K562 (cell line): ENCODE results near the gene CACNG7. TPM values are rescaled to one million over a fixed set of nuclear protein-coding genes. Genes with fewer than 3 reads are reported as not detected.

Source experiments
- ATF1 ChIP-seq, 2 experiments: fragments of 450-650 bp in 1 of 2; IDR thresholded peaks; 2 replicates each; pipeline ENCODE4 v1.6.1; 2016; ENCODE audit warnings: missing compliant biosample characterization in 1 of 2, missing genetic modification characterization in 1 of 2
- ESRRB ChIP-seq: fragments of 250-450 bp; sonication (Bioruptor Pico); IDR thresholded peaks from 2 replicates; pipeline ENCODE4 v1.5.0; 2020; ENCODE audit warnings: mild to moderate bottlenecking, moderate library complexity, borderline replicate concordance
- ETS1 ChIP-seq: conservative IDR thresholded peaks from 2 replicates; pipeline ENCODE4 v1.6.1; 2011; ENCODE audit warnings: low read depth, mild to moderate bottlenecking, low read length; ENCODE audit not compliant: control insufficient read depth
- FOXK2 ChIP-seq, 2 experiments: fragments of 450-650 bp; IDR thresholded peaks in 1 of 2; conservative IDR thresholded peaks in 1 of 2; 2 replicates each; pipeline ENCODE4 v1.6.1; 2016; ENCODE audit warnings: low read depth in 2 of 2, mild to moderate bottlenecking in 1 of 2
- HNRNPUL1 ChIP-seq: fragments of 200-400 bp; formaldehyde crosslinking; IDR thresholded peaks from 2 replicates; pipeline ENCODE4 v1.6.1; 2017; ENCODE audit warnings: low read length
- MEIS2 ChIP-seq: fragments of 450-650 bp; IDR thresholded peaks from 2 replicates; pipeline ENCODE4 v1.6.1; 2014; ENCODE audit warnings: mild to moderate bottlenecking; ENCODE audit not compliant: partially characterized antibody
- MTA1 ChIP-seq: fragments of 450-650 bp; IDR thresholded peaks from 2 replicates; pipeline ENCODE4 v1.6.1; 2017; ENCODE audit warnings: borderline replicate concordance
- NR1H2 ChIP-seq: sonication (generic); formaldehyde crosslinking; IDR thresholded peaks from 2 replicates; pipeline ENCODE4 v1.4.0; 2020; ENCODE audit warnings: mild to moderate bottlenecking, missing genetic modification reagents
- NR4A1 ChIP-seq, 2 experiments: fragments of 250-450 bp in 1 of 2; fragments of 450-650 bp in 1 of 2; sonication (Bioruptor Pico) in 1 of 2; IDR thresholded peaks; 2 replicates each; pipeline versions ENCODE4 v1.4.0 to v1.6.1; 2016 to 2020; ENCODE audit warnings: mild to moderate bottlenecking in 2 of 2, missing compliant biosample characterization in 1 of 2, missing genetic modification characterization in 1 of 2, moderate library complexity in 1 of 2
- PHF8 ChIP-seq: fragments of 200-600 bp; sonication (generic); IDR thresholded peaks from 2 replicates; pipeline ENCODE4 v1.6.1; 2012; ENCODE audit warnings: mixed run types, mild to moderate bottlenecking, inconsistent platforms, low read length, moderate library complexity, borderline replicate concordance
- PURB ChIP-seq: sonication (generic); formaldehyde crosslinking; IDR thresholded peaks from 2 replicates; pipeline ENCODE4 v1.9.0; 2021; ENCODE audit warnings: low read depth, mild to moderate bottlenecking, missing genetic modification reagents
- PYGO2 ChIP-seq: fragments of 450-650 bp; IDR thresholded peaks from 2 replicates; pipeline ENCODE4 v1.6.1; 2016; ENCODE audit warnings: mild to moderate bottlenecking, missing genetic modification characterization, moderate library complexity, missing compliant biosample characterization
- RBM17 ChIP-seq: fragments of 200-400 bp; formaldehyde crosslinking; IDR thresholded peaks from 2 replicates; pipeline ENCODE4 v1.6.1; 2017; ENCODE audit warnings: low read depth, mild to moderate bottlenecking, low read length, borderline replicate concordance
- RBM34 ChIP-seq: fragments of 200-400 bp; formaldehyde crosslinking; IDR thresholded peaks from 2 replicates; pipeline ENCODE4 v1.6.1; 2018; ENCODE audit warnings: low read length, borderline replicate concordance; ENCODE audit not compliant: insufficient read depth
- RFX1 ChIP-seq: fragments of 450-650 bp; IDR thresholded peaks from 2 replicates; pipeline ENCODE4 v1.6.1; 2016; ENCODE audit warnings: mild to moderate bottlenecking, moderate library complexity
- SREBF1 ChIP-seq: fragments of 150-350 bp; IDR thresholded peaks from 2 replicates; pipeline ENCODE4 v1.6.1; 2014; ENCODE audit warnings: antibody characterized with exemption, low read depth, low read length, borderline replicate concordance
- SRSF3 ChIP-seq: fragments of 200-400 bp; formaldehyde crosslinking; IDR thresholded peaks from 2 replicates; pipeline ENCODE4 v1.6.1; 2016; ENCODE audit warnings: mild to moderate bottlenecking, low read length, moderate library complexity; ENCODE audit not compliant: insufficient read depth
- SRSF7 ChIP-seq: fragments of 200-400 bp; formaldehyde crosslinking; optimal IDR thresholded peaks from 2 replicates; pipeline ENCODE3; 2017; ENCODE audit warnings: mild to moderate bottlenecking, low read depth, low read length
- TCF7L2 ChIP-seq: fragments of 150-350 bp; IDR thresholded peaks from 2 replicates; pipeline ENCODE4 v1.6.1; 2016; ENCODE audit warnings: low read depth, mild to moderate bottlenecking, low read length, moderate library complexity
- TSHZ1 ChIP-seq: fragments of 250-450 bp; sonication (Bioruptor Pico); IDR thresholded peaks from 2 replicates; pipeline ENCODE4 v1.4.0; 2020; ENCODE audit warnings: mild to moderate bottlenecking, moderate library complexity
- XRCC5 ChIP-seq: fragments of 200-400 bp; formaldehyde crosslinking; IDR thresholded peaks from 2 replicates; pipeline ENCODE4 v1.6.1; 2017; ENCODE audit warnings: low read depth, mild to moderate bottlenecking, low read length
- ZFX ChIP-seq: sonication (generic); formaldehyde crosslinking; IDR thresholded peaks from 2 replicates; pipeline ENCODE4 v1.8.0; 2022; ENCODE audit warnings: mild to moderate bottlenecking, missing genetic modification reagents, moderate library complexity
- ZNF507 ChIP-seq: conservative IDR thresholded peaks from 2 replicates; pipeline ENCODE4 v1.6.1; 2017; ENCODE audit warnings: missing genetic modification characterization, missing compliant biosample characterization
- ZNF780A ChIP-seq: fragments of 250-450 bp; sonication (Bioruptor Pico); IDR thresholded peaks from 2 replicates; pipeline ENCODE4 v1.5.0; 2021; ENCODE audit warnings: mild to moderate bottlenecking
- polyA plus RNA-seq, 8 experiments: library from polyadenylated mRNA; depleted of rRNA in 4 of 8; stranded (reverse) in 5 of 8; unstranded in 3 of 8; fragments of >200 nt; fragmentation: Nextera tagmentation in 2 of 8; fragmentation: Illumina TruSeq in 1 of 8; extraction: Ambion mirVana in 2 of 8; extraction: Trizol in 1 of 8; gene quantifications; 2 replicates each; pipeline versions ENCODE4 v1.2.1 to v1.2.3, GENCODE V29; 2011 to 2014; ENCODE audit warnings: inconsistent platforms in 1 of 8, missing spikeins in 1 of 8
- total RNA-seq, 7 experiments: library from RNA; depleted of rRNA in 6 of 7; stranded (reverse); fragments of >200 nt in 6 of 7; fragmentation: Illumina TruSeq in 2 of 7; extraction: Trizol in 2 of 7; gene quantifications; 2 replicates each; pipeline versions ENCODE4 v1.2.1 to v1.2.3, GENCODE V29; 2011 to 2021; ENCODE audit warnings: low replicate concordance in 1 of 7

CACNG7 gene
- total and polyA plus RNA-seq, 9 of the 15 experiments (the other 6 are each of a cell fraction or from before 2014, with no cell fraction given), result not detected

GRCh38 chr19:53868892-53869804 is 39.9 kb upstream of the CACNG7 start (continued):
- TF ChIP-seq NR1H2 (CRISPR knock-in tag), result no peak
- no peak for TF ChIP-seq RBM17
- TF ChIP-seq NR4A1 (CRISPR knock-in tag; IDR thresholded peaks at IDR 0.05), result no peak
- no peak for TF ChIP-seq NR4A1 (tag; IDR thresholded peaks at IDR 0.05)
- TF ChIP-seq MEIS2, result peak; percentile 44
- peak; percentile 76 for TF ChIP-seq ZFX (CRISPR knock-in tag)
- TF ChIP-seq ESRRB (CRISPR knock-in tag), result no peak
- TF ChIP-seq ETS1, result peak; percentile 54; the same call in 1 of the 2 replicates
- no peak for TF ChIP-seq RFX1
- TF ChIP-seq TSHZ1 (CRISPR knock-in tag), result no peak
- no peak for TF ChIP-seq SREBF1
- no peak for TF ChIP-seq TCF7L2
- TF ChIP-seq ZNF507, result no peak
- no peak for TF ChIP-seq SRSF3
- TF ChIP-seq PYGO2 (tag), result no peak
- peak; percentile 36; the same call in 1 of the 2 replicates for TF ChIP-seq XRCC5
- no peak for TF ChIP-seq ATF1 (CRISPR knock-in tag; IDR thresholded peaks at IDR 0.05)
- peak; percentile 69 for TF ChIP-seq ATF1 (tag; IDR thresholded peaks at IDR 0.05)
- TF ChIP-seq ZNF780A (CRISPR knock-in tag), result no peak
- TF ChIP-seq HNRNPUL1, result no peak
- TF ChIP-seq MTA1, result 0 out of 2 replicates have a peak, but pooled peaks have one; percentile 71
- no peak; the same call in 1 of the 2 replicates for TF ChIP-seq PHF8
- no peak for TF ChIP-seq SRSF7
- no peak for TF ChIP-seq RBM34
- TF ChIP-seq FOXK2 (conservative IDR thresholded peaks at IDR 0.05 in 1 of 2, IDR thresholded peaks at IDR 0.05 in 1 of 2; ENCODE audit: low read depth in 2 of 2), result no peak
- no peak for TF ChIP-seq PURB
